Midbrain (tissue), 1 donor: ENCODE data around the gene CCDC142.
"Not testable (repeated sequence)": the region's sequence is repeated elsewhere in the genome, so short reads cannot be mapped to it uniquely, and the experiment has no call there.

Experiments used
- DNase-seq: peaks from one replicate; lab custom pipeline; 2025; lab: John Stamatoyannopoulos, UW

Gene CCDC142

DNA sequence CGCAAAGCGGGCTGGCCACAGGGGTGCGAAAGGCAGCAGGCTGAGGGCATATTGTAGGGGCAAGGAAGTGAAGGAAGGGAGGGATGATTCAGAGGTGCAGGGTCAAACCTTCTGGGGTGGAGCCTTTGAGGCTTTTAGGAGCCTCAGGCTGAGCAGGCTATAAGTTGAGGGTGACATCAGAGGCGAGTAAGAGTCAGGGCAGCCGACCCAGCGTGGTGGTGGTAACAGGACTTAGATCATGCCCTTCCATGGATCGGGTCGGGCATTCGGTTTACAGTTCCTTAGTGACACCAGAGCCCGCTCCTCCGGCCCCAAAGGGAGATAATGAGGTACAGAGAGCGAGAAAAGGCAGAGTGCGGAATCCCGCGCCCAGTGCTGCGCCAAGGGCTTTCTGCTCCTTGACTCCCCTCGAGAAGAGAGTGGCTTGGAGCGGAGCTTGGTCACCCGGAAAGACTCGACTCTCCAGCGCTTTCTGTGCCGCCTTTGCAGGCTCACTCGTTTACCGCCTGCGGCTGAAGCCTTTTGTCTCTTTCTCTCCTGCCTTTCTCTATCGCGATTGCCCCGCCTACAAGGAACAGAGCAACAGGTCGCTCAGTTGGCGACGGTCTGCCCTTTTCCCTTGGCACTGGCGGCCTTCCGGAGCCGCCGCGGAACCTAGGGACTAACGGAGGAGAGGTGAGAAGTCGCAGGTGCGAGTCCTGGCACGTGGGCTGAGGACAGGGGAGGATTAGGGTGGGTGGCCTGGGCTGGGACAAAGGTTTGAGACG lies 15.9 kb upstream of the CCDC142 start:
- no peak for DNase-seq

DNA sequence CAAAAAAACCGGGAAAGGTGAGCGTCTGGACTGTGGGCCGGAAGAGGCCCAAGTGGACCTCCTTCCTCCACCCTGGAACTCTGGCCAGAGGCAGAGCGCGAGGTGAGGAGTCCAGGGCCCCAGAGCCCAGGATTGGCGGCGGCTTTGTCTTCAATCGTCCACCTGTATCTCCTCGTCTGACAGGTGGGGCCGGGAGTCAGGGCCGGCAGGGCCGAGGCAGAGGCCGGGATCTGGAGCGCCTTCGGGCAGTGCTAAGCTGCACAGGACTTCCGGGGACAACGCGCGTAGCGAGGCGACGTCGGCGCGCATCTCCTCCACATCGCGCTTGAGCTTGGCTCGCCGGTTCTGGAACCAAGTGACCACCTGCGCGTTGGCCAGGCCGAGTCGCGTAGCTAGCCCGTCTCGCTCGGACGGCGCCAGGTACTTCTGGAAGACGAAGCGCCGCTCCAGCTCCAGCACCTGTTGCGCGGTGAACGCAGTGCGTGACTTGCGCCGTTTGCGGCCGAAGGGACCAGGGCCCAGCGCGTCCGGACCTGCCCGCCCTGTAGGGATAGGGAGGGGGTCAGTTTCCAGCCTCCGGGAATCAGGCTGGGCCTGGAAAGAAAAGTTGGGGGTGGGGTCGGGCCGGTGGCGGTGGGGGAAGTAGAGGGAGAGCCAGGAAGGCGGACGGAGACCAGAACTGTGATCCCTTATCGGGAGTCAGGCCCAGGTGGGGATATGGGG lies 15.1 kb upstream of the CCDC142 start:
- no peak for DNase-seq

DNA sequence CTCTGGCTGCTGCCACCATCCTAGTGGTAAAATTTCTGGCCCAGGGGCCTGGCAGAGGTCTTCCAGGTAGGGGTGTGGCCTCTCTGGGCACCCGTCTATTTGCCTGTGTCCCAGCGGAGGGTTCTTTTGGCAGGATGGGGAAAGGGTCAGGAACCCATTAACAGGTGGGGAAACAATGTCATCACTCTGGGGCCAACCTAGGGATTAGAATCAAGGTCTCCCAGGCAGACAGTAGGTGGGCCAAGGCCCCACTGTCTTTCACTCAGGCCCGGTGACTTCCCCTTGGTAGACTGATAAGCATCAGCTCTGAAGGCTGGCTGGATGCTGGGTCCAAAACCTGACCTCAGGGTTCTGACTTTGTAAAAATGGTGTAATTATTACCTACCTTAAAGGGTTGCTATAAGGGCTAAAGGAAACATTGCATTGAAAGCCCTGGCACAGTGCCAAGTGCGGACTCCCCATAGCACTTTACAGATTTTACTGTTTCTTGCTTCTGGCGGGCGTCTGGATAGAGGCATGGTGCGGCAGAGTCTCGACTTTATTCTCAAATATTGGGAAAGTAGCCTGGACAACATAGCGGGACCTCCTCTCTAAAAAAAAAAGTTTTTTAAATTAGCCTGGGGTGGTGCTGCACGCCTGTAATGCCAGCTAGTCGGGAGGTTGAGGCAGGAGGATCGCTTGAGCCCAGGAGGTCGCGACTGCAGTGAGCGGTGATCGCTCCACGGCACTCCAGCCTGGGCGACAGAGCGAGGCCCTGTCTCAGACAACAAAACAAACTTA lies 14.4 kb upstream of the CCDC142 start:
- no peak for DNase-seq

DNA sequence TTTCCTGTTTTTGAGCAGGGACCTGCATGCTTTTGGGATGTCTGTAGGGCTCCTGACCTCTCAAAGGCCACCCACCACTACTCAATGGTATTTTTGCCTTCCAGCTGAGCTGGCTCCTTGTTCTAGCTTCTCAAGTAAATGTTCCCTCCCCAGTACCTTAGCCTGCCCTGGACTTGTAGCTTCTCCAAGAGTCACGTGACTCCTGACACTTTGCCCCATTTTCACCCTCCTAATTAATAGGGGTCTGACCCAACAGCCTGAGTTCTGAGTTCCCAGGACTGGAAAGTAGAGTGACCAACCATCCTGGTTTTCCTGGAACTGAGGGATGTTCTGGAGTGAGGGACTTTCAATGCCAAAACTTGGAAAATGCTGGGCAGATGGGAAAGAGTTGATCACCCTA lies 12.6 kb upstream of the CCDC142 start:
- DNase-seq, result no peak

DNA sequence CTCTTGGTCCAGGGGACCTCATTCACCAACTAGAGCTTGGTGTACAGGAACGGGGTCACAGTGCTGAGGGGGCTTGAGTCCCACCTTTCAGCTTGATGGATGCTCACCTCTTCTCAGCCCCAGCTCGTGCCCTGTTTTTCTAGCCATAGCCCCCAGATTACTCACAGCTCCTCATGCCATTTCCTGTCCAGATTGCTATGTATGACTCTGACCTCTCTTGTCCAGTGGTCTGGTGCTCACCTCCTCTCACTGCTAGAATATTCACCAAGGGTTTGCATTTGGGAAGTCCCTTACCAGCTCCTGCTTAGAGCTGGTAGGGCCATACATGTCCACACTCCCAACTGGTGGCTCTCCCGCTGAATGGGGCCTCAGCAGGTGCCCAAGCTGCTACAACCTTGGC lies 10.7 kb upstream of the CCDC142 start:
- DNase-seq, result no peak

DNA sequence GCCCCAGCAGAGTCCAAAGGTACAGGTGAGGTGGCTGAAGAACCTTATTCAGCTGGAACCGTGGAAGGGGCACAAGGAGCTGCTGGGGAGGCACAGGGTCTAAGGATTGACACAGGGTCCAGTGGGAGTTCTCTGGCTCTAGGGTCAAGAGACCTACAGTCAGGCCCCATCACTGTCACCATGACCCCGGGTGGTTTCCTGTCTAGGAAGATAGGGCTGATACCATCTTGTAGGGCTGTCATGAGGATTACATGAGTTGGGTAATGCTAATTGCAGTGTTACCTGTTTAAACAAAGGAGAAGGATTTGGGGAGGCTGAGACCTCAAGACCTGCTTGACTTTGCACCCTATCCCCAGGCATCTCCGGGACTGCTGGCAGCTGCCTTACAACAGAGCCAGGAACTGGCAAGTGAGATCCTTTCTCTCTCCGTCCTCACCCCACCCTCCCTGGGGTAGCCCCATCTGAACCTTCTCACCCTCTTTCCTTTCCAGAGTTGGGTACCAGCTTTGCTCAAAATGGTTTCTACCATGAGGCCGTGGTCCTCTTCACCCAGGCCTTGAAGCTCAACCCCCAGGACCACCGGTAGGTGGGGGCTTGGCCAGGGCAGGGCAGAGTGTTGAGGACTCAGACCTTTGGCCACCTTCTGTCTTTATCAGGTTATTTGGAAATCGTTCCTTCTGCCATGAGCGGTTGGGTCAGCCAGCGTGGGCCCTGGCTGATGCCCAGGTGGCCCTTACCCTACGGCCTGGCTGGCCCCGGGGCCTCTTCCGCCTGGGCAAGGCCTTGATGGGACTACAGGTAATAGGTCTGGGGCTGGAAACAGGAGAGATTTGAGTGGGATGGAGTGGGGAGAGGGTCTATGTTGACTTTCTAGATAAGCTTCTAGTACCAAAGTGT lies 9.1 kb upstream of the CCDC142 start:
- DNase-seq, result no peak

DNA sequence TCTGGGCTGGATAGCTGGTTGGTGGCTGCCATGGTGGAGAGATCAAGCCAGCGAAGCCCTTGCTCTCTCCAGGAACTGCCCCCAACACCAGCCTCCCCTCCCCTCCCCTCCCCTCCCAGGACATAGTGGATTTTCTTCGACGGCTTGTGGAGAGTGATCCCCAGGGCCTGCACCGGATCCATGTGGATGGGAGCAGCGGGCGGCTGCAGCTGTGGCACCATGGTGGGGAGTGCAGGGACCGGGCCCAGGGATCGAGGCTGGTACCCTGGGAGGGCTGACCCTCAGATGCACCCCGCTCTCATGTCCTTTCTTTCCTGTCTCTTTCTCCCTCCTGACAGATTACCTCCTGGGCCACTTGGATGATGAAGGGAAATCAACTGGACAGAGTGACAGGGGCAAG lies 7.1 kb upstream of the CCDC142 start:
- DNase-seq, result no peak

DNA sequence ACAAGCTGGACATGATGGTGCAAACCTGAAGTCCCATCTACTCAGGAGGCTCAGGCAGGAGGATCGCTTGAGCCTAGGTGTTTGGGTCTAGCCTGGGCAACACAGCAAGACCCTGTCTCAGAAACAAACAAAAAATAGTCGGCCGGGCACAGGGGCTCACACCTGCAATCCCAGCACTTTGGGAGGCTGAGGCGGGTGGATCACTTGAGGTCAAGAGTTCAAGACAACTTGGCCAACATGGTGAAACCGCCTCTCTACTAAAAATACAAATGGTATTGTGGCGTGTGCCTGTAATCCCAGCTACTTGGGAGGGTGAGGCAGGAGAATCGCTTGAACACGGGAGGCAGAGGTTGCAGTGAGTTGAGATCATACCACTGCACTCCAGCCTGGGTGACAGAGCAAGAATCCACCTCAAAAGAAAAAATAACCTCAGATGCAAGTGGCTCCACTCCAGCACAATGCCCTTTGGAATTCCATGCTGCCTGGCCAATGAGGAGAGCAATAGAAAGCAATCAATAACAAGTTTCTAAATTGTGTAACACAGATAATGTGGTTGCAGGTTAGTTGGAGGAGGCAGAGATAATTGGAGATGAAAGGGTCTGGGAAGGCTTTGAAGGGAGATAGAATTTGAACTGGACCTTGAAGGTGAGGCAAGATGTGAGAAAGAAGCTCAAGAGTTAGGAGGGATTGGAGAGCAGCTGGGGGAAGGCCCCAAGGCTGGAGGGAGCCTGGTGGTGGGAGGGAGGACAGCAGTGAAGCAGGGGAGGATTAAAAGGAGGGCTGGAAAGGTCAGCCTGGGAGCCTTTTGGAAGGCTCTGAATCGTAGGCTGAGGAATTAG lies 6.1 kb upstream of the CCDC142 start:
- DNase-seq, result no peak

DNA sequence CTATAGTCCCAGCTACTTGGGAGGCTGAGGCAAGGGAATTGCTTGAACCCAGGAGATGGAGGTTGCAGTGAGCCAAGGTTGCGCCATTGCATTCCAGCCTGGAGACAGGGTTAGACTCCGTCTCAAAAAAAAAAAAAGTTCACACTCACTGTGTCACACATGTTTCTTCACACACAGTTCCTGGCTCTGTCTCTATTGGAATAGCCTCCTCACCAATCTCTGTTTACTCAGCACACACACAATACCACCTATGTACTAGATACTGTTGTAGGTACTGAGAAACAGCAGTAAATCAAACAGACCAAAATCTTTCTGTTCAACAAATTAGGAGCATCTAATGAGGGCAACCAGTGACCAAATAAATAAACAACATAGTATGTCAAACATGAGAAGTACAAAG lies 3.3 kb upstream of the CCDC142 start:
- DNase-seq, result no peak

DNA sequence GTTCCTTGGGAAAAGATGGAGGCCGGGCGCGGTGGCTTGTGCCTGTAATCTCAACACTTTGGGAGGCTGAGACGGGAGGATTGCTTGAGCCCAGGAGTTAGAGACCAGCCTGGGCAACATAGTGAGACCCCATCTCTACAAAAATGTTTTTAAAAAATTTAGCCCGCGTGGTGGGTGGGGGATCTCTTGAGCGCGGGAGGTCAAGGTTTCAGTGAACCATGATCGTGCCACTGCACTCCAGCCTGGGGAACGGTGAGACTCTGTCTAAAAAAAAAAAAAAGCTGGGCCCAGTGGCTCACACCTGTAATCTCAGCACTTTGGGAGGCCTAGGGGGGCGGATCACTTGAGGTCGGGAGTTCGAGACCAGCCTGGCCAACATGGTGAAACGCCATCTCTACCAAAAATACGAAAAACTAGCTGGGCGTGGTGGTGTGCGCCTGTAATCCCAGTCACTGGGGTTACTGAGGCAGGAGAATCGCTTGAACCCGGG lies 922 bp upstream of the CCDC142 start:
- DNase-seq, result not testable (repeated sequence)

DNA sequence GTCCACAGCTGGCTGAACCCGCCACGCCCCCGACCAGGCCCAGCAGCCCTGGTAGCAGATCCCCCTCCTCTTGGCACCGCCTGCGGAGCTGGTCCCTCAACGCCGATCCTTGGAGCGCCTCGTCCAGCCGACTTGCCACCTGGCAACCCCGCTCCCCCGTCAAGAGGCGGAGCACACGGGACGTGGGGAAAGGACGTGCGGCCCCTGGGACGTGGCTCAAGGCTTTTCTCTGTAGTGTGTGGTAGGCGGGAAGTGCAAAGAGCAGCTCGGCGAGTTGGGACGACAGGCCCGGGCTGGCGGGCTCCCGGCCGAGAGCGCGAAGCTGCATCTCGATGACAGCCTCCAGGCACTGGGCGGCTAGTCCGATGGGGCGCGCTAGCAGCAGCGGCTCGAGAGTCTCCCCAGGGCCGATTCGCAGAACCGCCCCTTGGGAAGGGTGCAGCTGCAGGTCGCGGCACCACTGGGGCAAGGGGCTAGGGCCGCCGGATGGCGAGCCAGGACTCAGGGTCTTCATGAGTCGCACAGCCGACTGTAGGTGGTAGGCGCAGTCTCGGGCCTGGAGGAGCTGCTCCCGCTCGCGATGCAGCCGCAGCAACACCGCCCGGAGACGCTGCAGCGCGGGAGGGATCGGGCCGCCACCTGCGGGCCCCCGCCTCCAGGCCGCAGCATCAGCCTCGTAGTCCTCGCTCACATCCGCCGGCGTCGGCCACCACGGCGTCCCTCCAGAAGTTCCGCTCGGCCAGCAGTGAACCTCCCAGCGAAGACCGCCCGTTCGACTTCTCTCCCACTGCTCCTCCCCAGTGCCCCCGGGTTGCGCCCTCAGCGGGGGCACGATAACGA lies 617 bp downstream of the CCDC142 start:
- peak; percentile 76 for DNase-seq

DNA sequence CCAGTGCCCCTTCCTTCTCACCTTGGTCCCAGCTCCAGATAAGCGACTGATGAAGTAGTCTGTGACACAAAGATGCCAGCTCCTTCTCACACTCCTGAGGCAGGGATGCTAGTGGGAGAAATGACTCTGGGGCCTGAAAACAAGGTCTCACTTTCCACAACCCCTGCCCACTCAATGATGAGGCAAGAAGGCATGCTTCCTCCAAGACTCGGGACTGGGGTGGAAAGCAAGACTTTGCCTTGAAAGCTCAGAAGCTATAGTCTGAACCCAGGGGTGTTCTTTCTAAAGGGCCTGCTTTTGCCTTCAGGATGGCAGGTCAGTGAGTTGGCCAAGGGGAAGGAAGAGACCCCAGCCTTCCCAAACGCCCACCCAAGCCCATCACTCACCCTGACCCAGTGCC lies 1.4 kb downstream of the CCDC142 start:
- no peak for DNase-seq

DNA sequence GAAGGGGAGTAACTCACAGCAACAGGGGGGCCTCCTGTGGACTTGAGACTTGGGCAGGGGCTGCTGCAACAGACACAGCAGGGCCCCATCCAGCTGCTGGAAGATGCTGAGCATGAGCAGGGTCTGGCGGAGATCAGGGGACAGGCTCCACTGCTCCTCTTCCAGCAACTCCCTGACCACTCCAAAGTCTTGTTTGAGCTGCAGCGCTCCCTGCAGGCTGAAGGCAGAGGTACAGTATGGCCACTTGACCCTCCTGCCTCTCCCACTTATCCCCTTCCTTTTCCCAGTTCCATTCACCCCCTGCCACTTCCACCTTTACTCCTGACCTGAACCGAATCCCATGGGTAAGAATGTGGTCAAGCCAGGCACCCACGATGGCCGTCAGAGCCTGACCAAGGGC lies 7.9 kb downstream of the CCDC142 start:
- no peak for DNase-seq

DNA sequence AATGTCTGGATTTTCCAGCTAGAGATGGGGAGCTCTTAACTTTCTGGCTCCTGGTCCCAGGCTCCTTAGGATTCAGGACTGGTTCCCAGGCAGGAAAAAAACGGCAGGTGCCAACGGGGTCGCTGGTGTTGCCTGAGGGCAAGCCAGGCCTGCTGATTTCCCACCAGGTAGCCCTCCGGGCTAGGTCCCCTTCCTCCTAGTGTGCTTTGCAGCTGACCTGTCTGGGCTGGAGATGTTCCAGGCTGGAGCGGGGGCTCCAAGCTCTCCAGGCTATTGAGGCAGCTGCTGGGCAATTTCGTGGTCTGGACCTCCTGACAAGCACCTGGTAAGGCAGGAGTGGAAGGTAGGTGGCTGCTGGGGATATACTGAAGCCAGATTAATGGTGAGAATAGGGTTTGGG lies 8.3 kb downstream of the CCDC142 start:
- no peak for DNase-seq

DNA sequence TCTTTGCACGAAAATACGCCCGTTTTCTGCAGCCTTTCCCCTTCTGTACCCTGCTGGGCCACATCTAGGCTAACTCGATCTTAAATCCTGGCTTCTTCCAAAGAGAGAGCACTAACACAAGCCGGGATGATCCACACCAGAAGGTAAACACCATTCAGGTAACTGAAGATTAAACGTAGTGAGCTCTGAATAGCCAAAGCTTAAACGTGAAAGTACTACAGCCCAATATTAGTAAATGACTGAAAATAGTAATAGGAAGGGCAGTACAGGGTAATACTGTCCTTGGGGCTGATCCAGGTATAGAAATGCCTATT lies 9.9 kb downstream of the CCDC142 start:
- no peak for DNase-seq

DNA sequence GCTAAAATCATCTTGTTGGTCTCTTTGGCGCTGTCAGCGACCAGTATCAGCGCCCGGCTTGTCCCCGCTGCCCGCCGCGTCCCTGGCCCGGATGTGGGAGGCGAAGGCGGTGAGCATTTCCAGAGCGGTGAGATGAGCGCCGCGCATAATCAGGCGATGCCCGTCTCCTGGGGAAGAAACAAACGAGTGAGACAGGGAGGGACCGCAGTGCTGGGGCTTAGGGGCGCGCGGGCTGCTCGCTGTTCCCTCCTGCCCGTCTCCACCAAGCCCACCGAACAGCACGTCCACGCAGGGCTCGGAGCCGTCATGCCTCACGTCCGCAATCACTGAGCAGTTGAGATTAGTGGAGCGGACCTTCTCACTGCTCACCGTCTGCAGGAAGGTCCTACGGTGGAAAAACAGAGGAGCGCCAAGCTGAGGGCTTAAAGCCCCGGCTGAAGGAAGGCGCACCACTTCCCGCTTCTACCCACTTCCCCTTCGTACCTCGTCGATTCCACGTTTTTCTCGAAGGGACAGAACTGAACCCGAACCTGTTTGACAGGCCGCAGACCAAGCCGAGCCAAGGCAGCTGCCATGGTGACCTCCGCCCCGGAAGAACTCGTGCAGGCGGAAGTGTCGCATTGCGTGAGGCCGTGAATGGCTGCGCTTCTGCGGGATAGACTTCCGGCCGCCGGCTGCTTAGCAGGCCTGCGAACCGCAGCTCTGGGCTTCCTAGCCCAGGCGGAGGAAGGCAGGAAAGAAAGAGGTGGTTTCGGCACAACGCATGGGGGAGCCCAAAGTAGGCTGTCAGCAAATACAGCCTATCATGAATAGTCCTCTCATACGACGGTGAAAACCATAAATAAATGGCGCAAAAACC lies 10.5 kb downstream of the CCDC142 start, which contains the start of gene MRPL53:
Gene MRPL53, minus strand, starts transcription at position 595 of the 859 bp plus-strand sequence. Its CDS starts 20 bp downstream, at position 575.
- DNase-seq, result peak; percentile 95

DNA sequence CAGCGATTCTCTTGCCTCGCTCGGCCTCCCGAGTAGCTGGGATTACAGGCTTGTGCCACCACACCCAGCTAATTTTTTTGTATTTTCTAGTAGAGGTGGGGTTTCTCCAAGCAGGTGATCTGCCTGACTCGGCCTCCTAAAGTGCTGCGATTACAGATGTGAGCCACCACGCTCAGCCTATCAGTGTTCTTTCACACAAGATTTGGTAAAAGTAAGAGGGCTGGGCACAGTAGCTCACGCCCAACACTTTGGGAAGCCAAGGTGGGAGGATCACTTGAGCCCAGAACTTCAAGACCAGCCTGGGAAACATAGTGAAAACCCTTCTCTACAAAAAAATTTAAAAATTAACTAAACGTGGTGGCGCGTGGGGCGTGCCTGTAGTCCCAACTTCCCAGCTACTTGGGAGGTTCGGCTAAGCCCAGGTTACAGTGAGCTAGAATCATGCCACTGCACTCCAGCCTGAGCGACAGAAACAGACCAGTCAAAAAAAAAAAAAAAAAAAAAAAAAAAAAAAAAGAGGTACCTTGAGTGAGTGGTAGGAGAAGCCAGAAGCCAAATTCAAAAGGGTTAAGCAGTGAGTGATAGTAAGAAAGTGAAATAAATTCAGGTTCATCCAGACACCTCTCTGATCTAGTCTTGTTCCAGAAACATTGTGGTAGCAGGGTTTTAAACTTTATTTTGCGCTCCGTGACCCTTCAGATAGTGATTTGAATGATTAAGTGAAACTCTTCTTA lies 11.3 kb downstream of the CCDC142 start:
- DNase-seq, result no peak

DNA sequence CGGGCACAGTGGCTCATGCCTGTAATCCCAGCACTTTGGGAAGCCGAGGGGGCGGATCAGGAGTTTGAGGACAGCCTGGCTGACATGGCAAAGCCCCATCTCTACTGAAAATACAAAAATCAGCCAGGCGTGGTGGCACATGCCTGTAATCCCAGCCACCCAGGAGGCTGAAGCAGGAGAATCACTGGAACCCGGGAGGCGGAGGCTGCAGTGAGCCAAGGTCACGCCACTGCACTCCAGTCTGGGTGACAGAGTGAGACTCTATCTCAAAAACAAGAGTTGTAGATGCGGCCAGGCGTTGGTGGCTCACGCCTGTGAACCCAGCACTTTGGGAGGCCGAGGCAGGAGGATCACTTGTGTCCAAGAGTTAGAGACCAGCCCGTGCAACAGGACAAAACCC lies 12.1 kb downstream of the CCDC142 start:
- DNase-seq, result not testable (repeated sequence)
